ENCODE measurements around the gene ZBTB7B.
"Not testable (repeated sequence)": the region's sequence is repeated elsewhere in the genome, so short reads cannot be mapped to it uniquely, and the experiment has no call there.

The ZBTB7B gene

GRCh38 chr1:154978360-154978759 is 24.2 kb upstream of the ZBTB7B start:
- no peak overlapping the region for H3K4me2 ChIP-seq (ENCODE audit: low read length)
- peaks cover 24% of the 10 kb centered on the region for H3K36me3 ChIP-seq (replicated peaks; ENCODE audit: low read depth, low read length)
- H3K27me3 ChIP-seq (ENCODE audit: low read depth, low read length): no peaks in the 10 kb centered on the region
- TF ChIP-seq EZH2phosphoT487 (IDR thresholded peaks at IDR 0.05; ENCODE audit: low read depth) (no peak), CTCF (IDR thresholded peaks at IDR 0.05; ENCODE audit: low read depth, low read length) (no peak)
- H3K9me3 ChIP-seq (ENCODE audit: insufficient read depth, low read length): no peaks in the 10 kb centered on the region
- H3K27ac ChIP-seq (ENCODE audit: low read length): no peak overlapping the region
- H3K9ac ChIP-seq (ENCODE audit: low read length): no peak overlapping the region
- H3K79me2 ChIP-seq (ENCODE audit: low read length): peaks cover 71% of the 10 kb centered on the region
- peaks cover 13% of the 10 kb centered on the region for H4K20me1 ChIP-seq (ENCODE audit: insufficient read depth, low read length)
- H2AFZ ChIP-seq (ENCODE audit: low read depth, low read length): no peak overlapping the region
- no peak overlapping the region for H3K4me3 ChIP-seq (ENCODE audit: low read length)
- peaks cover 25% of the 10 kb centered on the region for H3K4me1 ChIP-seq (ENCODE audit: low read length)

- Histone ChIP-seq H3K27ac (ENCODE audit: low read length) (peak overlapping the region; percentile 79), H3K36me3 (replicated peaks; ENCODE audit: low read depth, low read length) (peaks cover 29% of the 10 kb centered on the region), H3K9me3 (ENCODE audit: insufficient read depth, low read length) (no peaks in the 10 kb centered on the region), H4K20me1 (ENCODE audit: insufficient read depth, low read length) (peaks cover 2% of the 10 kb centered on the region; the same call in 1 of the 2 replicates), H2AFZ (ENCODE audit: low read depth, low read length) (peak overlapping the region; percentile 77), H3K4me3 (ENCODE audit: low read length) (peak overlapping the region; percentile 91), H3K79me2 (ENCODE audit: low read length) (peaks cover 80% of the 10 kb centered on the region), H3K4me2 (ENCODE audit: low read length) (peak overlapping the region; percentile 98), H3K9ac (ENCODE audit: low read length) (peak overlapping the region; percentile 88), H3K4me1 (ENCODE audit: low read length) (peaks cover 21% of the 10 kb centered on the region), H3K27me3 (ENCODE audit: low read depth, low read length) (no peaks in the 10 kb centered on the region)
- TF ChIP-seq CTCF (IDR thresholded peaks at IDR 0.05; ENCODE audit: low read depth, low read length): no peak
- no peak for TF ChIP-seq EZH2phosphoT487 (IDR thresholded peaks at IDR 0.05; ENCODE audit: low read depth)
Measured at GRCh38 chr1:154982341-154982740, 20.3 kb upstream of the ZBTB7B start.

- Histone ChIP-seq H3K27me3 (ENCODE audit: low read depth, low read length) (no peaks in the 10 kb centered on the region), H3K79me2 (ENCODE audit: low read length) (peaks cover 75% of the 10 kb centered on the region), H3K4me2 (ENCODE audit: low read length) (peak within 1 kb of the TSS; percentile 98), H3K4me1 (ENCODE audit: low read length) (peaks cover 15% of the 10 kb centered on the region), H3K9me3 (ENCODE audit: insufficient read depth, low read length) (no peaks in the 10 kb centered on the region), H4K20me1 (ENCODE audit: insufficient read depth, low read length) (no peaks in the 10 kb centered on the region), H3K27ac (ENCODE audit: low read length) (peak within 1 kb of the TSS; percentile 79), H3K4me3 (ENCODE audit: low read length) (peak within 1 kb of the TSS; percentile 91), H3K36me3 (replicated peaks; ENCODE audit: low read depth, low read length) (peaks cover 25% of the 10 kb centered on the region), H2AFZ (ENCODE audit: low read depth, low read length) (peak within 1 kb of the TSS; percentile 77), H3K9ac (ENCODE audit: low read length) (peak within 1 kb of the TSS; percentile 88)
- TF ChIP-seq EZH2phosphoT487 (IDR thresholded peaks at IDR 0.05; ENCODE audit: low read depth): no peak
- TF ChIP-seq CTCF (IDR thresholded peaks at IDR 0.05; ENCODE audit: low read depth, low read length): no peak
Measured at GRCh38 chr1:154982897-154983648, 19.5 kb upstream of the ZBTB7B start, which contains the start of gene FLAD1. TSS of gene FLAD1 (plus strand) at chr1:154983344. CDS start at chr1:154983695, 351 bp downstream.

GRCh38 chr1:154983776-154984466 is 18.7 kb upstream of the ZBTB7B start:
- Histone ChIP-seq H3K36me3 (replicated peaks; ENCODE audit: low read depth, low read length) (peaks cover 28% of the 10 kb centered on the region), H3K9ac (ENCODE audit: low read length) (peak overlapping the region; percentile 86), H2AFZ (ENCODE audit: low read depth, low read length) (0 out of 2 replicates have a peak overlapping the region, but pooled peaks have one; percentile 8), H3K4me3 (ENCODE audit: low read length) (peak overlapping the region; percentile 91), H3K4me1 (ENCODE audit: low read length) (peaks cover 15% of the 10 kb centered on the region), H3K9me3 (ENCODE audit: insufficient read depth, low read length) (no peaks in the 10 kb centered on the region), H3K4me2 (ENCODE audit: low read length) (peak overlapping the region; percentile 90), H3K27me3 (ENCODE audit: low read depth, low read length) (no peaks in the 10 kb centered on the region), H4K20me1 (ENCODE audit: insufficient read depth, low read length) (no peaks in the 10 kb centered on the region), H3K79me2 (ENCODE audit: low read length) (peaks cover 76% of the 10 kb centered on the region), H3K27ac (ENCODE audit: low read length) (peak overlapping the region; percentile 44)
- TF ChIP-seq EZH2phosphoT487 (IDR thresholded peaks at IDR 0.05; ENCODE audit: low read depth) (no peak), CTCF (IDR thresholded peaks at IDR 0.05; ENCODE audit: low read depth, low read length) (no peak)

GRCh38 chr1:154986736-154987135 is 15.9 kb upstream of the ZBTB7B start:
- H3K9me3 ChIP-seq (ENCODE audit: insufficient read depth, low read length); H3K27me3 ChIP-seq (ENCODE audit: low read depth, low read length); H3K9ac ChIP-seq (ENCODE audit: low read length); H3K4me2 ChIP-seq (ENCODE audit: low read length); H3K27ac ChIP-seq (ENCODE audit: low read length); H4K20me1 ChIP-seq (ENCODE audit: insufficient read depth, low read length); H3K4me3 ChIP-seq (ENCODE audit: low read length); H2AFZ ChIP-seq (ENCODE audit: low read depth, low read length): not testable (repeated sequence)
- Histone ChIP-seq H3K4me1 (ENCODE audit: low read length) (peaks cover 15% of the 10 kb centered on the region), H3K36me3 (replicated peaks; ENCODE audit: low read depth, low read length) (peaks cover 27% of the 10 kb centered on the region), H3K79me2 (ENCODE audit: low read length) (peaks cover 56% of the 10 kb centered on the region)
